Fibroblast of skin of left quadriceps (primary cell): ENCODE data around the gene MRPS24.
A peak's percentile ranks its signal among the peaks of the same experiment; 100 is the strongest.
"Not testable (repeated sequence)": the region's sequence is repeated elsewhere in the genome, so short reads cannot be mapped to it uniquely, and the experiment has no call there.

Source experiments
- DNase-seq, 2 experiments: peaks; one replicate each; pipeline ENCODE4 v3.0.0-alpha.2; 2013; ENCODE audit warnings: low read depth in 2 of 2

MRPS24 gene

GRCh38 chr7:43869006-43869866 lies at the start of gene MRPS24:
MRPS24 (minus strand) TSS chr7:43869517; CDS start chr7:43869495, 22 bp downstream.
- DNase-seq = peak; percentile 92 to 93

- DNase-seq = no peak
These were observed 46.6 kb upstream of the MRPS24 start for GRCh38 chr7:43915907-43916306.

- DNase-seq = no peak
These were observed 45.5 kb upstream of the MRPS24 start for GRCh38 chr7:43914795-43915194.

DNA sequence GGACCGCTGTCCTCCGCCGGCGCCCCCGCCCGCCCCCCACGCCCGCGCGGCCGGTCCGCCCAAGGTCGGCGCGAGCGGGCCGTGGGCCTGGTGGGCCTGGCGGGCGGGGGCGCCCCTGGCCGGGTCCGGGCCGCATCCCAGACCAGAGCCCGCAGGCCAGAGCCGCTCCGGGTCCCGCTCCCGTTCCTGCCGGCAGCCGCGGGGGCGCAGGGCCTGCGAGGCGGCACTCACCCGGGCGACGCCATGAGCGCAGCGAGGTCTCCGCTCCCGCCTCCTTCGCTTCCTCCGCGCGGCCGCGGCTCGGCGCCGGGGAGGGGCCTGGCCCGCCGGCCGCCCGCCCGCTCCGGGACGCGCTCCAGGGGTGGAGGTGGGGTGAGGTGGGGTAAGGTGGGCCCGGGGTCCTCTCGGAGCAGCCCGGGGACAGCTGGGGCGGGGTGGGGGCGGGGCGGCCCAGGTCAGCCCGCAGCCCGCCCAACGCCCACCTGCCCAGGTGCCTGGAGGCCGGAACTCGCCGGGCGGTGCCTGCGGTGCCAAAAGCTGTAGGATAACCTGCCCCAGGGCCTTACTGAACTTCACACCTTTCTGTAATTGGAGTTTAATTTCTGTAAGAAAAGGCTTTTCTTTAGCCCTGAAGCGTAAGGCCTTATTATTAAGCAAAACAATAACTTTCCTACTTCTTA lies 37.2 kb upstream of the MRPS24 start, which contains the start of gene URGCP:
Gene URGCP (minus strand): TSS at position 266 of the 680 bp plus-strand sequence. CDS start 21 bp downstream, at position 245.
- peak in 1 of 2 experiments; percentile 10 for DNase-seq

GRCh38 chr7:43905956-43906330 lies 36.6 kb upstream of the MRPS24 start:
- DNase-seq = peak in 1 of 2 experiments; percentile 8

- DNase-seq = no peak
These were observed 36.1 kb upstream of the MRPS24 start for GRCh38 chr7:43905209-43905946.

DNA sequence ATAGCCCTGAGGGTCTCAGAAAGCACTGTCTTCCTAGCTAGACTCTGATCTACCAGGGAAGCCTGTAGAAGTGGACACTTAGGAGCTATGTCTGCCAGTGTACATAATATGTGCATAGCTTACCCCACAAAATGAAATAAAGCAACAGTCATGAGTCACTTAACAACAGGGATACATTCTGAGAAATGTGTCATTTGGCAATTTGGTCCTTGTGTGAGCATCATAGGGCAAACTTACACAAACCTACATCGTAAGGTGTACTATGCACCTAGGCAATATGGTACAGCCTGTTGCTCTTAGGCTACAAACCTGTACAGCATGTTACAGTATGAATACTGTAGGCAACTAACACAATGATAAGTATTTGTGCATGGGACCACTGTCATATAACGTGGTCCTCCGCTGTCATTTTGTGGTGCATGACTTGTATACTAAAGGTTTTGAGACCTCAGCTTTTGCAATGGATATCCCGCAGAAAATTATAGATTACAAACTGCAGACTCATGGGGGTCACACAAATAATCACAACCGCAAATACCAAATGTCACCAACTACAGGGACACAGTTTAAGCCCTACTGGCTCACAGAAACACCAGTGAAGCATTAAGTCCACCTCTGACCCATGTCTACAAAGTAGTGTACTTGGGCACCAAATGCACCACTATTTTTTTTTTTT lies 35.4 kb upstream of the MRPS24 start:
- no peak for DNase-seq

DNA sequence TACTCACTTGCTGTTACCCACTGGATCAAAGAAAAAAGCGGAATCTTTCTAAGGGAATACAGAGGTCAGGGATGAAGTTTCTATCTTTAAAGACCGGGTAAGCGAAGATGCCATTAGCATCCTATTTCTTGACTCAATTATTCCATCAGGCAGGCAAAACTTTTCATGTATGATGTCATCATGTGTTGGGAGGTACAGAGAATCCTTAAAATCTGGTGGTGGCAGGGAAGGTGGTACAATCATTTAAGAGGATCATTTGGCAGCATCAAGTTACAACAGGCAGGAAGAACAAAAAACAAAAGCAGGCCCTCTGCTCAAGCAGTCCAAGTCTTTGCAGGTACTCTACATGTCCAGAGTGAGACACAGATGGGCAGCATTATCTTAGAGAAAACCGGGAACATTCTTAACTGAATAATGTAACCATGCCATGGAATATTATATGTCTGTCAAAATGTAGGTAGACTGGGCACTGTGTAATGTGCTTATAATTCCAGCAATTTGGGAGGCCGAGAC lies 33.3 kb upstream of the MRPS24 start:
- DNase-seq = no peak

DNA sequence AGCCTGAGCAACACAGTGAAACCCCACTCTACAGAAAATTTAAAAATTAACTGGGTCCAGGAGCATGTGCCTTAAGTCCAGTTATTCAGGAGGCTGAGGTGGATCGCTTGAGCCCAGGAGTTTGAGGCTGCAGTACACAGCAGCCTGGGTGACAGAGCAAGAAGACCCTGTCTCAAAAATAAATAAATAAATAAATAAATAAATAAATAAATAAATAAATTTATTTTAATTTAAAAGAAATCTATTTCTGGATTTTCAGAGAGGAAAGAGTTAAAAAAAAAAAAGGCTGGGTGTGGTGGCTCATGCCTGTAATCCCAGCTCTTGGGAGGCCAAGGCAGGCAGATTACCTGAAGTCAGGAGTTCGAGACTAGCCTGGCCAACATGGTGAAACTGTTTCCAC lies 29.3 kb upstream of the MRPS24 start:
- DNase-seq = not testable (repeated sequence)

- DNase-seq = no peak
These were observed 26.6 kb upstream of the MRPS24 start for GRCh38 chr7:43895847-43896415.

DNA sequence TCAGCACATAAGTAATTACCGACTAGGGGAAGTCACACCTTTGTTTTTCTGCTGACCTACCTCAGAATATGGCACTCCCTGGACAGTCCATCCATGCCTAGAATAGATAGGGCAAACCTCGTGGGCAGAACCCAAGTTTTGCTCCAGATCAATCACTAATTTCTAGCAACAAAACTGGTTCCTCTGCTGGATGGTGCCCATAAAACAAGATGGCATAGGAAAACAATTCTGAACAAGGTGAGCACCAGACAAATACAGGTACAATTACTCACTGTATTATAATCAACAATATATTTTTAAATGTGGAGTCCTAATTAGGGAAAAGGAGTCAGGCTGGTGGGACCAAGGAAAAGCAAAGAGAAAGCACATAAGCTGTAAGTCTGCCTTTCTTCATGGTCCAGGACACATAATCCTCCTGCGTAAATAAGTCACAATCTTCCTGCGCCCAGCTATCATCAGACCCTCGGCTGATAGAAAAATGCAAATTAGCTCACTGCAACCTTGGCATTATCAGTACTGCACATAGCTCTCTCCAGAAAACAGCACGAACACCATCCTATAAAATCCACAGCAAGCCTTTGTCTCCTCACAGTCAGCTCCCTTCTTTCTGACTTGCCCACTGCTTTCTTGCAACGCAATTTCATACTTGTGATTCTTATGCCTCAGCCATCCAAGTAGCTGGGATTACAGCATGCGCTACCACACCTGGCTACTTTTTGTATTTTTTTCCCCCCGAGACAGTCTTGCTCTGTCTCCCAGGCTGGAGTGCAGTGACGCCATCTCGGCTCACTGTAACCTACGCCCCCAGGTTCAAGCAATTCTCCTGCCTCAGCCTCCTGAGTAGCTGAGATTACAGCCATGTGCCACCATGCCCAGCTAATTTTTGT lies 22.0 kb upstream of the MRPS24 start:
- no peak for DNase-seq

GRCh38 chr7:43890468-43890867 lies 21.2 kb upstream of the MRPS24 start:
- DNase-seq = no peak

- DNase-seq = no peak
These were observed 20.0 kb upstream of the MRPS24 start for GRCh38 chr7:43888993-43889945.

DNA sequence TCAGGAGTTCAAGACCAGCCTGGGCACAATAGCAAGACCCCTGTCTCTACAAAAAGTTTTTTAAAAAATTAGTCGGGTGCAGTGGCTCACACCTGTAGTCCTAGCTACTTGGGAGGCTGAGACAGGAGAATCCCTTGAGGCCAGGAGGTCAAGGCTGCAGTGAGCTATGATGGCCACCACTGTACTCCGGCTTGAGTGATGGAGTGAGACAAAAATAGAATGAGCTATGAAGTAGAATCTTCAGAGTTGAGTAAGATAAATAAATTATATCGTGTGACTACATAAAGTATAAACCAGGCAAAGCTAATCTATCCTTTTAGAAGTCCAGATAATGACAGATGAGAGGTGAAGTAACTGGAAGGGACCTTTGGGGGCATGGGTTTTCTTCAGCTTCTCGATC lies 15.3 kb upstream of the MRPS24 start:
- no peak for DNase-seq

DNA sequence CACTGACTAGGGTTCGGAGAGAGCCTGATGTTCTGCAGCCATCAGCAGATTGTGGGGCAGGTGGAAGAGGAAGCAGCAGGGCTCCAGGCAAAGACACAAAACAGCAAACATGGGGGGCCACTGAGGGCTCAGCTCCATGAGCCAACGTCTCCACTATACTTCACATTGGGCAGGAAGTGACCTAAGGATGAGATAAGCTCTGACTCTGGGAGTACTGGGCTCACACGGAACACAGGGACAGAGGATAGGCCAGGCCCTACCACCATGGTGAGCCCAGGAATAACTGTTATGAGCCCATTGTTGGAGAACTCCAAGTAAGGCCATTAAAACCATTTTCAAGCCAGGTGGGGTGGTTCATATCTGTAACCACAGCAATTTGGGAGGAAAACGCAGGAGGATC lies 14.9 kb upstream of the MRPS24 start:
- no peak for DNase-seq

DNA sequence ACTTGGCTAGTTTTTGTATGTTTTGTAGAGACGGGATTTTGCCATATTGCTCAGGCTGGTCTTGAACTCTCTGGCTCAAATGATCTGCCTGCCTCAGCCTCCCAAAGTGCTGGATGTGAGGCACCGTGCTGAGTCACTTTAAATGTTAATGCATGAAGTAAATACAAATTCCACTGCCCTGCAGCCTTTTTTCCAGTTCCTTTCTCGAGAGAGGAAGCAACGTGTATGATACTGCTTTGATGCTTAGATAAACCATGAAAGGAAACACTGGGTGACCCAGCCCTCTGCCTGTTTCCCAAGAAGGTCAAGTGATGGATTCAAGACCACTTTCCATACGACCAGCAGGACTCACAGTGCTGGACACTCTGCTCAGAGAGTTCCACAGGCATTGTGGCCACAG lies 11.3 kb upstream of the MRPS24 start:
- no peak for DNase-seq

DNA sequence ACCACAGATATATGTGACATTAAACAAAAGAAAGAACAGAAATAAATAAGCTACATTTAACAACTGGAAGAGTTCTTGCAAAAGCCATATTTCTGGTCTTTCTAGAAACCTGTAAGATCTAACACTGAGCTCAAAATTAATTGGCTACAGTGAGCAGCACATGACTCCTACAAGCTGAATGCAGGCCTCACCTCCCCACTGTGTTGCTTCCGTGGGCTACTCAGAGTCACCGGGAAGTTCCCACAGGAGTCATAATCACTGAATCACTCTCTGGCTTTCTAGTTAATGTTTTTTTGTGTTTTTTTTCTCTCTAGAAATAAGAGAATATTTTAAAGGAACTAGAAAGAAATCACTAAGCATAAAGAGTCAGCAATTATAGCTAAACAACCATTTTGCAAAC lies 10.2 kb upstream of the MRPS24 start:
- DNase-seq = no peak

GRCh38 chr7:43878867-43879266 lies 9.6 kb upstream of the MRPS24 start:
- DNase-seq = no peak
